ENCODE results near the gene GPR143.
"Not testable (repeated sequence)": the region's sequence is repeated elsewhere in the genome, so short reads cannot be mapped to it uniquely, and the experiment has no call there.

GRCh38 chrX:9768321-9768839 lies 2.7 kb upstream of the GPR143 start:
- not testable (repeated sequence) for TF ChIP-seq ZFP30 (CRISPR knock-in tag; IDR thresholded peaks at IDR 0.05); PATZ1 (CRISPR knock-in tag; IDR thresholded peaks at IDR 0.05; ENCODE audit: borderline replicate concordance); CSDC2 (CRISPR knock-in tag; IDR thresholded peaks at IDR 0.05); ZFP3 (CRISPR knock-in tag; IDR thresholded peaks at IDR 0.05); PPARA (CRISPR knock-in tag; IDR thresholded peaks at IDR 0.05; ENCODE audit: borderline replicate concordance); RARB (CRISPR knock-in tag; IDR thresholded peaks at IDR 0.05); ZNF8 (CRISPR knock-in tag; IDR thresholded peaks at IDR 0.05); ZNF70 (CRISPR knock-in tag; IDR thresholded peaks at IDR 0.05); CREB5 (CRISPR knock-in tag; IDR thresholded peaks at IDR 0.05; ENCODE audit: low read depth); TOX (CRISPR knock-in tag; IDR thresholded peaks at IDR 0.05; ENCODE audit: borderline replicate concordance); ESRRG (CRISPR knock-in tag; IDR thresholded peaks at IDR 0.05); ISL1 (CRISPR knock-in tag; IDR thresholded peaks at IDR 0.05)
